PC-3 (cell line): ENCODE measurements around the gene CISTR.

Experiments
- CTCF ChIP-seq: fragments of 300-600 bp; sonication (generic); conservative IDR thresholded peaks from 2 replicates; pipeline ENCODE4 v1.5.1; 2017; ENCODE audit warnings: antibody characterized with exemption, low read depth, mild to moderate bottlenecking, low read length
- EZH2 ChIP-seq: fragments of 300-600 bp; sonication (generic); IDR thresholded peaks from one replicate; pipeline ENCODE4 v1.6.1; 2017; ENCODE audit warnings: antibody characterized with exemption, mild to moderate bottlenecking, low read length; ENCODE audit not compliant: unreplicated experiment

- TF ChIP-seq CTCF (no peak), EZH2 (no peak)
Measured at GRCh38 chr12:53747095-53747494, 4.7 kb downstream of the CISTR start.
